ENCODE results near the gene ELOVL6. TPM values are rescaled to one million over a fixed set of nuclear protein-coding genes. Genes with fewer than 3 reads are reported as not detected.

ELOVL6 gene
- total RNA-seq, 2 experiments from 2014 or later: 7.2 to 7.9 TPM

DNA sequence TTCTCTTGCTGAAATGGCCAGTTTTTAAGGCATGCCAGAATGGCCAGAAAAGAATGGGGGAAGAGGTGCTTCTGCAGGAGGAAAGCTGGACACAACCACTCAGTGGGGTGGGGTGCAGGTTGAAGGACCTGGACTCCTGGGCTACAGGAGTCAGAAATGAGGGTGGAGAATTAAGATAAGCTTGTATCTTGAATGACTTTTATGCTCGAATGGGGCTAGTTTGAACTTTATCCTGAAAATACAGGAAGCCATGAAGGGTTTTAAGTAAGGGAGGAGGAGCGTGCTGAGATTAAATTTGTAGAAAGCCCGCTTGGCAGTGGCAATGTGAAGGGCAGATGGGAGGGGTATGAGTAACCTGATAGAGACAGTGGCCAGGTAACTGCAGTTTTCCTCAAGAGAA, 66.5 kb downstream of the ELOVL6 start:
- Mint-ChIP-seq H3K4me1 (ENCODE audit: low read depth) (peaks cover 5% of the 10 kb centered on the region), H3K27ac (no peak overlapping the region), H3K4me3 (no peak overlapping the region), H3K27me3 (ENCODE audit: low read depth) (no peaks in the 10 kb centered on the region), H3K36me3 (ENCODE audit: low read depth) (no peaks in the 10 kb centered on the region), H3K9me3 (no peaks in the 10 kb centered on the region)
- CTCF ChIA-PET: no interaction called here
- intact Hi-C loops (cut with micrococcal nuclease): no loop called here
- DNase-seq: no peak

DNA sequence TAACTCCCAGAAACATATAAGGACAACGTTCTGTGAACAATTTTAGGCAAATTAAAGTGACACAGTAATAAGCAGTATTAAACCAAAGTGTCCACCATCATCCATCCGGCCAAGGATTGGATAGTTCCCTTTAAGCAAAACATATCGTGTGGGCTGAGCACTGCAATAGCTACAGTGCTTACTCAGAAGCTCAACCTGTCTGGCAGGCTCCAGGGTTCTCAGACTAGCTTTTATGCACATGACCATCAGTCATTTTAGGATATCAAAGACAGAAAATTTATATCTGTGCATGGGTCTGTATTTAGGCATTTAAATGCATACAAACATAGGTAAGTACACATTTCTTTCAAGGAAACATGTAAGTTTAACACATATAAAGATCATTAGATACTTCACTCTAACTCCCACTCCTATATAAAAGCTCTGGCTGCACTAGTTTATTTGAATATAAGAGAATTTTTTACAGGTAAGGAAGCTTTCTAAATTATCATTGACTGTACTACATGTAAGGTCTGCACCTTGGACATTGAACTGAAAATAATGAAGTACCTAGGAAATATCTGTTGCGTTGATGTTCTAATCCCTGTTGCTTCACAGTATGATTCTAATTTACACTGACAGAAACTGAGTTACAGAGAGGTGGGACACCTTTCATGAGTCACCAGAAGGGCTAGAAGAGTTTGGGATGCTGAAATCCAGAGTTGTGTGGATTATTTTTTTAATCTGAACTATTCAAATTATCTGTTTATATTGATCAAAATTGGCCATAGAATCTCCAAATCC, 67.6 kb downstream of the ELOVL6 start:
- H3K4me3 Mint-ChIP-seq: no peak overlapping the region
- H3K27me3 Mint-ChIP-seq (ENCODE audit: low read depth): no peaks in the 10 kb centered on the region
- H3K36me3 Mint-ChIP-seq (ENCODE audit: low read depth): no peaks in the 10 kb centered on the region
- H3K27ac Mint-ChIP-seq: no peak overlapping the region
- CTCF ChIA-PET: interaction anchor here (0.6 kb wide), 2 partner anchors 20 to 31 kb away, joined by 4 read pairs; no protein-coding TSS in a partner anchor
- no peaks in the 10 kb centered on the region for H3K9me3 Mint-ChIP-seq
- intact Hi-C loops (cut with micrococcal nuclease): no loop called here
- no peak for DNase-seq
- peaks cover 5% of the 10 kb centered on the region for H3K4me1 Mint-ChIP-seq (ENCODE audit: low read depth)

DNA sequence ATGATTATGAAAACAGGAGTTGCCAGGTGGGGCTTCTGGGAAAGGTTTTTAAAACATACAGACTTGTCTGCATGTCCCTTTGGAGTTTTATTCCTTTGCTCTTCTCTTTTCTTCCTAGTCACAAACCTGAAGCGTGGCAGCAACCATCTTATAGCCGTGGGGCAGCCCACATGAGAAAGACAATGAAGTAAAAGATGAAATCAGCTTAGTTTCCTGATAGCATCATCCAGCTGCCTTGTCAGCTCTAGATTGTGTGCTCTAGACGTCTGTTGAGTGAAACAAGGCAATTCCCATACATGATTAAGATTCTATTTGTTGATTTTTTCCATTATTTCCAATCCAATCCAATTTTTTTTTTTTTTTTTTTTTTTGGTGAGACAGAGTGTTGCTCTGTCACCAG, 68.9 kb downstream of the ELOVL6 start:
- H3K27me3 Mint-ChIP-seq (ENCODE audit: low read depth): no peaks in the 10 kb centered on the region
- no peak overlapping the region for H3K27ac Mint-ChIP-seq
- intact Hi-C loops (cut with micrococcal nuclease): loop anchor here (5.0 kb wide), 1 partner anchor 38 kb away; no protein-coding TSS in a partner anchor
- H3K36me3 Mint-ChIP-seq (ENCODE audit: low read depth): no peaks in the 10 kb centered on the region
- peaks cover 5% of the 10 kb centered on the region for H3K4me1 Mint-ChIP-seq (ENCODE audit: low read depth)
- no peak overlapping the region for H3K4me3 Mint-ChIP-seq
- H3K9me3 Mint-ChIP-seq: no peaks in the 10 kb centered on the region
- CTCF ChIA-PET: interaction anchor here (0.8 kb wide), 1 partner anchor 79 kb away, joined by 3 read pairs; no protein-coding TSS in a partner anchor
- no peak for DNase-seq

DNA sequence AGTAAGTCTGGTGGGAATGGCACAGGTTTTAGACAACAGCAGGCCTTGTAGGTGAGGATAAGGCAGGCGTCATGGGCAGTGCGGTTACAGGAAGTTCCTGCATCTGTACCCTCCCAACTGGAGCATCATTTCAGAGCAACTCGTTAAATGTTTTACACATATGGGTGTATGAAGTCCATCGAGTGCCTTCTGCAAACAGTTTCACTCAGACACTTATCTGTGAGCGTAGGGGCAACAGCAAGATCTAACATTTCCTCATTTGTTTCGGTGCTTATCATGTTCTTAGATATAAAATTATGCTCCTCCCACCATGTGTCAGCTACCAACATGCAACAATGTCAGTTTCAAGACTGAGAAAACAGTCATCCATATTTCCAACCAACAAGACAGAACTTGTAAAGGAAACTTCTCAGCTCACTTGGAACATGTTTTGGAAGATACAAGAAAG, 69.9 kb downstream of the ELOVL6 start:
- H3K4me1 Mint-ChIP-seq (ENCODE audit: low read depth): peaks cover 5% of the 10 kb centered on the region
- CTCF ChIA-PET: interaction anchor here (0.6 to 0.8 kb wide), 2 partner anchors 78 to 392 kb away, joined by 3 read pairs; no protein-coding TSS in a partner anchor
- no peaks in the 10 kb centered on the region for H3K9me3 Mint-ChIP-seq
- H3K27ac Mint-ChIP-seq: no peak overlapping the region
- no peak overlapping the region for H3K4me3 Mint-ChIP-seq
- H3K27me3 Mint-ChIP-seq (ENCODE audit: low read depth): no peaks in the 10 kb centered on the region
- intact Hi-C loops (cut with micrococcal nuclease): loop anchor here (5.0 kb wide), 1 partner anchor 39 kb away; no protein-coding TSS in a partner anchor
- no peaks in the 10 kb centered on the region for H3K36me3 Mint-ChIP-seq (ENCODE audit: low read depth)
- DNase-seq: no peak

DNA sequence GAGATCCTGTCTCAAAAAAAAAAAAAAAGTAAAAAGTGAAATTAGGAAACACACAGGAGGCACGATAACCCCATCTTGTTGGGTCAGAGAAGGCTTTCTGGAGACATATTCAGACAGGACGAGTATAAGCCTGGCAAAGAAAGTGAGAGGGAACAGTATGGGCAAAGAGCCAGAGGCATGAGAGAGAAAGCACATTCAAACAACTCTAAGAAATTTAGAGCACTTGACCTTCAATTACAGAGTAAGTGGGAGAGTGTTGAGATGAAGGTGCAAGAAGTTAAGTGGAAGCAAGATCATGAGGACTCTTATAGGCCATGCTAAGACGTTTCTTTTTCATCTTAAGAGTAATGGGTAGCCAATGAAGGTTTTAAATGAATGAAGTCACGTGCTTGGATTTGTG, 70.4 kb downstream of the ELOVL6 start:
- intact Hi-C loops (cut with micrococcal nuclease): loop anchor here (5.0 kb wide), 1 partner anchor 39 kb away; no protein-coding TSS in a partner anchor
- CTCF ChIA-PET: interaction anchor here (0.7 kb wide), 1 partner anchor 17 kb away, joined by 3 read pairs; no protein-coding TSS in a partner anchor

DNA sequence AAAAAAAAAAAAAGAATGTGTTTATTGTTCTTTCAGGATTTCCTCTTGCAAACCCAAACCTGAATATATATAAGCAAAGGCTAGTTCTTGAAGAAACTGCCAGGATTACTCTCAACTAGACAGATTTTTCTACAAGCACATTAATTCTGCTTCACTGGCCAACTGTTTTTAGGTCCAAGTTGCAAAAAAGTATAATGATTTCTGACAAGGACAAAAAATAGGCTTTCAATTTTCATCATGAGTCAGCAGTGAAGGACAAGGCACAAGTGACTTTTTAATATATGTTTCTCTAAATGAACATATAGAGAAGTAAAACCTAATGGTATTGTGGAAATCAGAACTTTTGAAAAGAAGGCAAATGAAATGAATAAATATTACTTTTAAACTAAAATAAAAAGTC, 73.7 kb downstream of the ELOVL6 start:
- DNase-seq: no peak
- CTCF ChIA-PET: no interaction called here
- H3K27ac Mint-ChIP-seq: no peak overlapping the region
- intact Hi-C loops (cut with micrococcal nuclease): loop anchor here (5.0 kb wide), 1 partner anchor 43 kb away; no protein-coding TSS in a partner anchor
- H3K27me3 Mint-ChIP-seq (ENCODE audit: low read depth): no peaks in the 10 kb centered on the region
- peaks cover 1% of the 10 kb centered on the region for H3K36me3 Mint-ChIP-seq (ENCODE audit: low read depth)
- no peaks in the 10 kb centered on the region for H3K9me3 Mint-ChIP-seq
- H3K4me1 Mint-ChIP-seq (ENCODE audit: low read depth): peaks cover 8% of the 10 kb centered on the region
- no peak overlapping the region for H3K4me3 Mint-ChIP-seq

More for the DNA sequence above, 70.4 kb downstream of the ELOVL6 start:
- H3K27me3 Mint-ChIP-seq (ENCODE audit: low read depth): no peaks in the 10 kb centered on the region
- peaks cover 5% of the 10 kb centered on the region for H3K4me1 Mint-ChIP-seq (ENCODE audit: low read depth)
- no peak for DNase-seq
- H3K9me3 Mint-ChIP-seq: no peaks in the 10 kb centered on the region
- no peak overlapping the region for H3K27ac Mint-ChIP-seq
- H3K36me3 Mint-ChIP-seq (ENCODE audit: low read depth): peaks cover 1% of the 10 kb centered on the region
- H3K4me3 Mint-ChIP-seq: no peak overlapping the region

DNA sequence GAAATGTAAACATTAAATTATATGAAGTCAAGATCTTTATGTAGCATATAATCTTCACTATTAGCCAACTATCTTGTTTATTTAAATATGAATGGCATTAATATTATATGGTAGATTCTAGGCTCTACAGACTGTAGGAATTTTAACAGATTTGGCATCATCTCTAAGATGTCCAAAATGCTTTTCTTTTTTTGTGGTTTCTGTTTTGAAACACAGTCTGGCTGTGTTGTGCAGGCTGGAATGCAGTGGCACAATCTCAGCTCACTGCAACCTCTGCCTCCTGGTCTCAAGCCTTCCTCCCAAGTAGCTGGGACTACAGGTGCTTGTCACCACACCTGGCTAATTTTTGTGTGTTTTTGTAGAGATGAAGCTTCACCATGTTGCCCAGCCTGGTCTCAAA, 76.2 kb downstream of the ELOVL6 start:
- Mint-ChIP-seq H3K4me1 (ENCODE audit: low read depth) (peaks cover 5% of the 10 kb centered on the region), H3K4me3 (no peak overlapping the region), H3K9me3 (no peaks in the 10 kb centered on the region), H3K27me3 (ENCODE audit: low read depth) (no peaks in the 10 kb centered on the region), H3K36me3 (ENCODE audit: low read depth) (peaks cover 1% of the 10 kb centered on the region), H3K27ac (no peak overlapping the region)
- CTCF ChIA-PET: no interaction called here
- DNase-seq: no peak
- intact Hi-C loops (cut with micrococcal nuclease): no loop called here

DNA sequence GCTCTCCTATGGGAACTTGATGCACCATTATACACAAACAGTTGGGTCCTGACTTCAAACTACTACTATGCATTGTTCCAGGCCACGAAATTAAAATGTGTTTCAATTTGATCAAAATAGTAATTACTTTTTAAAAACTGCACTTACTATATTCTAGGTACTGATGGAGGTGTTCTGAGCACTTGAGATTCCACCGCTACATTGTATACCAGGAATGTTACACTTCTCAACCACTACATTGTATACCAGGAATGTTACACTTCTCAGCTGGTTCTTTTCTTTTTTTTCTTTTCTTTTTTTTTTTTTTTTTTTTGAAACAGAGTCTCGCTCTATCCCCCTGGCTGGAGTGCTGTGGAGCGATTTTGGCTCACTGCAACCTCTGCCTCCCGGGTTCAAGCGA, 77.9 kb downstream of the ELOVL6 start:
- DNase-seq: no peak
- H3K27ac Mint-ChIP-seq: no peak overlapping the region
- CTCF ChIA-PET: interaction anchor here (0.6 to 0.7 kb wide), 2 partner anchors 10 to 25 kb away, joined by 3 to 5 read pairs; no protein-coding TSS in a partner anchor
- intact Hi-C loops (cut with micrococcal nuclease): no loop called here
- H3K4me3 Mint-ChIP-seq: no peak overlapping the region
- H3K9me3 Mint-ChIP-seq: no peaks in the 10 kb centered on the region
- H3K27me3 Mint-ChIP-seq (ENCODE audit: low read depth): no peaks in the 10 kb centered on the region
- H3K4me1 Mint-ChIP-seq (ENCODE audit: low read depth): peaks cover 5% of the 10 kb centered on the region
- peaks cover 1% of the 10 kb centered on the region for H3K36me3 Mint-ChIP-seq (ENCODE audit: low read depth)

DNA sequence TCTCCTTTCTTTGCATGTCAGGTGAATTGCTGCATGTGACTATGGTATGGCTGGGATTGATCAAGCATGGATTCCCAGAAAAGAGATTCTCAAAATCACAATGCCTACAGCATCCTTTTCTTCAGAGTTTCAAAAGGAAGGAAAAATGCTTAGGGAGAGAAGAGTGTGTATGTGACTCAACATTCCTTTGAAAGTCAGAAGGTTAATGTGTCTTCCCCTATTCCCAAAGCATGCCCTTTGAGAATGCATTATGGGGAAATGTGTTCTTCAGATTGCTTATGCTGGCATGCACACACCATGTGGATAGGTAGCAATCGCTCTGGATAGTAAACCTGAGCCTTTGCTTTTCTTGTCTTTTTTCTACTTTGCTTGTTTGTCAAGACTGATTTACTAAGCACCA, 78.5 kb downstream of the ELOVL6 start:
- intact Hi-C loops (cut with micrococcal nuclease): no loop called here
- no peak overlapping the region for H3K27ac Mint-ChIP-seq
- no peaks in the 10 kb centered on the region for H3K27me3 Mint-ChIP-seq (ENCODE audit: low read depth)
- H3K4me3 Mint-ChIP-seq: no peak overlapping the region
- peaks cover 1% of the 10 kb centered on the region for H3K36me3 Mint-ChIP-seq (ENCODE audit: low read depth)
- no peak for DNase-seq
- CTCF ChIA-PET: interaction anchor here (0.7 kb wide), 2 partner anchors 25 to 399 kb away, joined by 3 to 5 read pairs; no protein-coding TSS in a partner anchor
- H3K9me3 Mint-ChIP-seq: no peaks in the 10 kb centered on the region
- H3K4me1 Mint-ChIP-seq (ENCODE audit: low read depth): peaks cover 5% of the 10 kb centered on the region

DNA sequence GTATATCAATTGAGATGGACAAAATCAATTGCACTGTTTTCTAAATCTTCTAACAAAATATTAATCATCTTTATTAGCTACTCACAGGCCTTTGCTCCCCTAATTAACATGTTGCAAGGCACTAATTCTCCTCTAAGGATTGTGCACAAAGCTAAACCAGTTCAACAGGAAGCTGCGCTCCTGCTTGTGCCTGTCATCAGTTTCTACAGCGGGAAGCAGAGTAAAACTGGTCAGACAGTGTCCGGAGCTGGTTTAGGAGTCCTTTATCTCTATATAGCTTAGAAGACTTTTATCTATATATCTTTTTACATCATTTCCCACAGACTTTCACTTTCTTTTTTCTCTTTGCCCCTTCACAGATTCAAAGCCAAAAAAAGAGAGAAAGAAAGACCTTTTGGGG, 79.1 kb downstream of the ELOVL6 start:
- Mint-ChIP-seq H3K4me1 (ENCODE audit: low read depth) (peaks cover 5% of the 10 kb centered on the region), H3K9me3 (no peaks in the 10 kb centered on the region), H3K36me3 (ENCODE audit: low read depth) (peaks cover 1% of the 10 kb centered on the region), H3K4me3 (no peak overlapping the region), H3K27ac (no peak overlapping the region), H3K27me3 (ENCODE audit: low read depth) (no peaks in the 10 kb centered on the region)
- intact Hi-C loops (cut with micrococcal nuclease): no loop called here
- DNase-seq: no peak
- CTCF ChIA-PET: interaction anchor here (0.7 to 1.0 kb wide), 2 partner anchors 12 to 399 kb away, joined by 3 to 5 read pairs; no protein-coding TSS in a partner anchor

DNA sequence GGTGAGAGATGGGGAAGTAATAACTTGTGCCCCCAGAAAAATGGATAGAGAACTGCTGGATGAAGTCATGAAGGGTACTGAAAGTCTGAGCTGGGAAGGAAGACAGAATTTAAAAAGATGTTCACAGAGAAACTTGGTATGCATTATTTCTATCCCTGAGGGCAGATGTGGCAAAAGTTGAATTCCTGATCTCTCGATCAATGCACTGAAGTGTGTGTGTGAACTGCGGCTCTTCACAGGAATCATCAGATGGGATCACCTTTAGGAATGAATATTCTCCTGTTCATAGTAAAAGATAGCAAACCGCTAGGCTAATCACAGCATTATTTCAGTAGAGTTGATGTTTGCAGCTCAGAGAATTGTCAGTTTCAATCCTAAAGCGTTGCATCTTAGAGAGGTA, 86.4 kb downstream of the ELOVL6 start:
- DNase-seq: no peak
- Mint-ChIP-seq H3K27ac (no peak overlapping the region), H3K9me3 (no peaks in the 10 kb centered on the region), H3K4me3 (no peak overlapping the region), H3K4me1 (ENCODE audit: low read depth) (no peaks in the 10 kb centered on the region), H3K27me3 (ENCODE audit: low read depth) (no peaks in the 10 kb centered on the region), H3K36me3 (ENCODE audit: low read depth) (peaks cover 2% of the 10 kb centered on the region)
- intact Hi-C loops (cut with micrococcal nuclease): no loop called here
- CTCF ChIA-PET: no interaction called here

DNA sequence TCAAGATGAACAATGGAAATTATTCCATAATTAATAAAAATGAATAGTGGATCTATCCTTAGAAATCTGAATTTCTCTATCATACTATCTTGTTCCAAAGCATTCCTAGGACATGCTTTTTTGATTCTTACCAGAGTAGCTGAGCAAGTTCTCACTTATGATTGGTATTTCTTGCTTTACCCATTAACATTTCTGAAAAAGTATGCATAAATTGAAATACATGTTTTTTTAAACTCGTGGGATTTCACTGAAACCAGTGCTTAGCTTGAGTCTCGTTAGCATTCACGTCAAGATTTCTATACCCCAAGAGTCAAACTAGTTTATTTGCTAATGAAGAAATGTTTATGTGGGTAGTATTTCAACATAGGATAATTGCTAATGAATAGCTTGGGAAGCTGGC, 89.0 kb downstream of the ELOVL6 start:
- Mint-ChIP-seq H3K9me3 (no peaks in the 10 kb centered on the region), H3K4me3 (no peak overlapping the region), H3K27ac (no peak overlapping the region), H3K27me3 (ENCODE audit: low read depth) (no peaks in the 10 kb centered on the region), H3K4me1 (ENCODE audit: low read depth) (no peaks in the 10 kb centered on the region), H3K36me3 (ENCODE audit: low read depth) (peaks cover 2% of the 10 kb centered on the region)
- intact Hi-C loops (cut with micrococcal nuclease): no loop called here
- CTCF ChIA-PET: interaction anchor here (0.6 kb wide), 1 partner anchor 62 kb away, joined by 4 read pairs; no protein-coding TSS in a partner anchor
- no peak for DNase-seq

Data from activated naive CD4-positive, alpha-beta T cell treated with anti-CD3 and anti-CD28 coated beads for 36 hours (primary cell).